HG02571 (cell line): Measurements from ENCODE around the gene TMEM59.
"Not testable (repeated sequence)": the region's sequence is repeated elsewhere in the genome, so short reads cannot be mapped to it uniquely, and the experiment has no call there.

Experiments
- ATAC-seq: cut with Tn5 transposase; IDR thresholded peaks from one replicate; pipeline ENCODE4 v1.9.1; 2021; ENCODE audit warnings: mild to moderate bottlenecking, moderate library complexity; ENCODE audit not compliant: unreplicated experiment

TMEM59 gene, protein sequence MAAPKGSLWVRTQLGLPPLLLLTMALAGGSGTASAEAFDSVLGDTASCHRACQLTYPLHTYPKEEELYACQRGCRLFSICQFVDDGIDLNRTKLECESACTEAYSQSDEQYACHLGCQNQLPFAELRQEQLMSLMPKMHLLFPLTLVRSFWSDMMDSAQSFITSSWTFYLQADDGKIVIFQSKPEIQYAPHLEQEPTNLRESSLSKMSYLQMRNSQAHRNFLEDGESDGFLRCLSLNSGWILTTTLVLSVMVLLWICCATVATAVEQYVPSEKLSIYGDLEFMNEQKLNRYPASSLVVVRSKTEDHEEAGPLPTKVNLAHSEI

DNA sequence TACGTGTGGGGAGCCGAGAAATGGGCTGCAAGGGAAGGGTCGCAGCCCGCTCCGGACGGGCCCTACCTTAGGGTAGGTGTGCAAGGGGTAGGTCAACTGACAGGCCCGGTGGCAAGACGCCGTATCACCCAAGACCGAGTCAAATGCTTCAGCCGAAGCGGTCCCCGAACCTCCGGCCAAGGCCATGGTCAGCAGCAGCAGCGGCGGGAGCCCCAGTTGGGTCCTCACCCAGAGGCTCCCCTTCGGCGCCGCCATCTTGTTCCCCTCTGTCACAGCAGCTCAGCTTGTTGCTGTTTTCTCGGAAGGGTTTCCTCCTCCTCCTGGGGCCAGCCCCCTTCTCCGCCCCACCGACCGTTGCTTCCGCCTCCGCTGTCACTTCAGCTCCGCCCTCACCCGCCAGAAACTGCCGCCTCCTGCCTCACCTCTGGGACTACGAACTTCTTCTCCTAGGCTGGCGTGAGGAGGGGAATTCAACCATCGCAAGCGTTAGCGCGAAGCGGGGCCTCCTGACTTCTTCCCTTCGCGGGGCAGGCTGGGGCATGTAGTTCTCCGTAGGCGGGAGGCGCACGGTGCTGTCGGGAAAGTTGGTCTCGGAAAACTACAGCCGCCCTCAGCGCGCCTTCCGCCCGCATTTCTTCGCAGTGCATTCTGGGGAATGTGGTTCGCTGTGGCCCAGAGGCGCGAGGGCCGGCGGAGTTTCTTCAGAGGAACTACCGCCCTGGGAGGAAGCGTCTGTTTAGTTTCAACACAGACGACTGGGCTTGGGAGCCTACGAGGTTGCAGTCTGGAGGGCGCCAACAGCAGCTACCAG is at the start of gene TMEM59, which contains the start of gene TCEANC2:
Gene TMEM59 (minus strand): TSS at position 271 of the 811 bp plus-strand sequence. CDS start 16 bp downstream, at position 255.
Gene TCEANC2 (plus strand): TSS at position 675 of the 811 bp plus-strand sequence. CDS start 815 bp downstream, outside the sequence.
- peak; percentile 92 for ATAC-seq

- no peak for ATAC-seq
These were observed 47.5 kb upstream of the TMEM59 start for GRCh38 chr1:54100500-54100899.

GRCh38 chr1:54099061-54099610 is 46.1 kb upstream of the TMEM59 start:
- no peak for ATAC-seq

- ATAC-seq, result no peak
These were observed 43.9 kb upstream of the TMEM59 start for GRCh38 chr1:54096877-54097240.

GRCh38 chr1:54096227-54096876 is 43.3 kb upstream of the TMEM59 start:
- ATAC-seq, result no peak

GRCh38 chr1:54095546-54096226 is 42.7 kb upstream of the TMEM59 start:
- no peak for ATAC-seq

DNA sequence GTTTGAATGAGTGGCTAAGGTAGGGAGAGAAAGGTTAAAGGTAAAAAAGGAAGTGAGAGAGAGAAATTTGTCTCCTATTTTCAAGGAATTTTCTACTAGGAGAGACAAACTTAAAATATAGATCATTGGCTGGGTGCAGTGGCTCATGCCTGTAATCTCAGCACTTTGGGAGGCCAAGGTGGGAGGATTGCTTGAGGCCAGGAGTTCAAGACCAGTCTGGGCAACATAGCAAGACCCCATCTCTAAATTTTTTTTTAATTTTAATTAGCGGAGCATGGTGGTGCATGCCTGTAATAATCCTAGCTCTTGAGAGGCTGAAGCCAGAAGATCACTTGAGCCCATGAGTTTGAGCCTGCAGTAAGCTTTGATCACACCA is 41.7 kb upstream of the TMEM59 start:
- ATAC-seq, result not testable (repeated sequence)

DNA sequence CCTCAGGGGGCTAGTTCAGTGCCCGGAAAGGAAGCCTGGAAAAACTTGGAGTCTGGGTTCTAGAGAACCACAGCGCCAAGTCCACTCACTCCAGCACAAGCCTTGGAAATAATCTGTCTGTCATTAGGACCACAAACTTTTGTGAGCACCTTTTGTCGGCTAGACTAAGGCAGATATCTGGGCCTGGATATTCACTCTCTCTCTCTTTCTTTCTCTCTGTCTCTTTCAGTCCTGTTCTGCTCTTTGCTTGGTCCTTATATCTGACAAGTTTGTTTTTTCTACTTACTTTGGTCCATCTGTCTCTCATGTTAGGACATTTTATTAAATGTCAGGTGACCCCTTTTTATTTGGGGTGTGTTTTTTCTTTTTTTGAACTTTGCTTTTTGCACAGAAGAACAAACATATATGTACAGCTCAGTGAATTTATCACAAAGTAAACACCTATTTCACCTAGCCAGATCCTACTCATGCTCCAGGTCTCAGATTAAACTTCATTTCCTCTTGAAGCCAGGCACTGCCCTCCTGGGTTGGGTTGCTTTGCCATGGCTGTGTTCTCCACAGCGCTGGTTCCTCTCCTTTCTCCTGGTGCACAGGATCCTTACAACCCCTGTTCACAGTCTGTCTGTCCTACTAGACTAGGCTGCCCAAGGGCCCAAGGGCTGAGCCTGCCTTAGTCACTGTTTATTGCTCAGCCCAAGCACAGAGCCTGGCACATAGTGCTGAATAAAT is 41.2 kb upstream of the TMEM59 start:
- ATAC-seq, result no peak

DNA sequence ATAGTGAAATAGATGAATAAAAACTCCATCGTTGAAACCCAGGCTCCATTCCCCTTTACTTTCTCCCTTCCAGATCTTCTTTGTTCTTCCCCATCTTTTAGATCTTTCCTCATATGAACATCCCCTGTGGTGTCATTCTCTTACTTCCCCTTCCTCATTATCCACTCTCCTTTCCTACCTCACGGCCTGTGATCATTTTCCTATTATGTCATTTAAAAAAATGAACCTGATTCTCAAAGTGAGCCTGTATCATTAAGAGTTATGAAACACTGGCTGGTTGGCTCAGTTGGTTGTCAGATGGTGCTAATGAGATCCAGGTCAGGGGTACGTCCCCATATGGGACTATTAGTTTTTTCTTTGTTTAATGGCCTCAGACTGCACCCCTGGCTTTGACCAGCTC is 38.7 kb upstream of the TMEM59 start:
- no peak for ATAC-seq

DNA sequence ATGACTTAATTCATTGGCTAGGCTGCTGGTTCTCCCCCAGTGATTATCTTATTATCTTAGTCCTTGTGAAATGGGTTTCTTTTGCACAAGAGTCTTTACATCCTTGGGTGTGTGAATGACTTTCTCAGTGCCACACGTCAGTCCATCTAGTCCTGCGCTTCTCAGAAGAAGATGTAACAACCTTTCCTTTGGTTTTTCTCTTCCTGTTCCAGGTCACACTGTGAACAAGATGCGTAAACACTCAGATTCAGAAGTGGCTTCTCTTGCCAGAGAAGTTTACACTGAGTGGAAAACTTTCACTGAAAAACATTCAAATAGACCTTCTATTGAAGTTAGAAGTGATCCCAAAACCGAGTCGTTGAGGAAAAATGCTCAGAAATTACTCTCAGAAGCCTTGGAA is 35.4 kb upstream of the TMEM59 start:
- no peak for ATAC-seq

DNA sequence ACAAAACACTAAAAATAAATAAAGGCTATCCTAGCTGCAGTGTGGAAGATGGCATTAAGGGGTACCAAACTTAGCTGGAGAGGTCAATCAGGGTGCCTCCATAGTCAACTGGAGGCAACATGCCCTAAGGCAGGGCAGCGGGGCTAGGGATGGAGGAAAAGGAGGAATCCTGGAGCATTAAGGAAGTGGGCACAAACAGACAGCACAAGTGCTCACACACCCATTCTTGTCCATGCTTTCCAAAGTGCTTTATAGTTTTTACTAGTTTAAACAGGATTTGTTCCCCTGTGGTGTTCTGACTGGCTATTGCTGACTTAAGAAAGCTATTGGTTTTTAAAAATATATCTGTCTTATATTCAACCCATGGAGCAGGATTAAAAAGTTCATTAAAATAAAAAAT is 33.8 kb upstream of the TMEM59 start:
- no peak for ATAC-seq

DNA sequence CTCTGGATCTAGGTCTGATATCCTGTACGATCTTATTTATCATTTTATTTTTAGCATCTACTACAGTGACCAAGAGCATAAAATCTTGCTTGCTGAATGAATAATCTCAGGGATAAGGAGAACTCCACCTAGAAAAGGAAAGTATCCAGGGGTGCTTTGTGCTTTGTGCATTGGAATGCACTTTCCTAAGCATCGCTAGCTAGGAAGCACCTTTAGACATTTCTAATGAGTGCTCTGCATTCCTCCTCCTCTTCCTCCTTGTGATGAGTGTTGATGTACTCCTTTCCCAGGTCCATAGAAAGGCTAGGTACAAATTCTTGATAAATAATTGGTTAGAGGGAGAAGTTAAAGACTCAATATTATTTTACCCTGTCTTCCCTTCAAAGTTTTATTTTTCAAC is 31.8 kb upstream of the TMEM59 start:
- no peak for ATAC-seq

- no peak for ATAC-seq
These were observed 28.6 kb upstream of the TMEM59 start for GRCh38 chr1:54081306-54082270.

GRCh38 chr1:54080598-54081049 is 27.6 kb upstream of the TMEM59 start:
- no peak for ATAC-seq

DNA sequence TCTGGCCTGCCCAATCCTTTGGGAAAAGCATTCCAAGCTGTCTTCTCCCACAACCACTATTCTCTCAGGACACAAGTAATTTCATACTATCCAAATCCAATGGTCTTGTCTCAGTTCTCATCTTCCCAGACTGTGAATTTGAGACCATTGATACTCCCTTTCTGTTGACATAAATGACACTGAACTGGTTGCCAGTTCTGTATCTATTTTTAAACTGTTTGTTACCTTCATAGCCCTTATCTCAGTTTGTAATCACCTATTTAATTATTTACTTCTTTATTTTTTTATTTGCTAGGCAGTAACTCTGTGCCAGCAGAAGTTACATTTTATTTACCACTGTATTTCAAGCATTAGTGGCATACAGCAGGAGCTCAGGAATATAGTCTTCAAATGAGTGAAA is 24.4 kb upstream of the TMEM59 start:
- ATAC-seq, result no peak

DNA sequence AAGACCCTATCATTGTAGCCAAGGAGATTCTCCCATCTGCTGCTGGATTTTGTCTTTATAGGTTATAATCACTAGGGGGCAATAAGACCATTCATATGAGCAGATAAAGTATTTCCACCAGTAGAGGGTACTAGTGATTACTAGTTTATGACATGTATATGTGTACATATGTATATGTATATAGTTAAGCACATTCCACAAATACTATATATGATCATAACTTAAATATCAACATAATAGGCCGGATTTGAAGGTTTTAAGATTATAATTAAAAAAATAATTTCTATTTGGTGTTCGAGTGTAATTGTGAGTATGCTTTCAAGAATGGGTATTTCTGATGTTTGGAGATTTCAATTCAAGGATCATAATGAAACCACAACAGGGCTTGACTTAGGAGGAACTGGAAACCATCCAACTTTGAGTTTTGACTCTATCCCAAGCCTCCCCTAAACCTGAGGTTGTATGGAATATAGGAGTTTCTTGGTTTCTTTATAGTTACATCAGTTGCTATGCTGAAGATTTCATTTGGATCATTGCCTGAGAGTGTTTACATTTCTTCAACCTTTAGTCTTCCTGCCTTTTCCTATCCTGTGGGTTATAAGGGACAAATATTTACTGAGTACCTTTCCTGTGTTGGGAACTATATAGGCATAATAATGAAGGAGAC is 17.3 kb upstream of the TMEM59 start:
- no peak for ATAC-seq

DNA sequence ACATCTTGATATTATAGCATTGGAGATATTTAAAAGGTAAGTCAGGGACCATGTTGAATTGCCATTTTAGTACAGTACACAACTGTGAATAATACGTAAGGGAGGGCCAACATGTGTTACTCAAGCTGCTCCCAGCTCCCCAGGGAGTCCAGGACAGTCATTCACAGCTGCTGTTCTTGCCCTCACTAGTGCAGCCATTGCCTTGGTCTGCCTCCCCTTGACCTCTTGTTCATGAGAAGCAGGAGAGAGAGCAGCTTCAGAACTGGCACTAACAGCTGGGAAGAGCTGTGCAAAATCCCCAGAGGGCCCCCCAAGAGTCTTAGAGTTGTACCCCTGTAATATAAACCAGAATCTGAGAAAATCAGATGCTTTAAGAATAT is 16.8 kb upstream of the TMEM59 start:
- ATAC-seq, result no peak

GRCh38 chr1:54064299-54064698 is 11.3 kb upstream of the TMEM59 start:
- ATAC-seq, result no peak

DNA sequence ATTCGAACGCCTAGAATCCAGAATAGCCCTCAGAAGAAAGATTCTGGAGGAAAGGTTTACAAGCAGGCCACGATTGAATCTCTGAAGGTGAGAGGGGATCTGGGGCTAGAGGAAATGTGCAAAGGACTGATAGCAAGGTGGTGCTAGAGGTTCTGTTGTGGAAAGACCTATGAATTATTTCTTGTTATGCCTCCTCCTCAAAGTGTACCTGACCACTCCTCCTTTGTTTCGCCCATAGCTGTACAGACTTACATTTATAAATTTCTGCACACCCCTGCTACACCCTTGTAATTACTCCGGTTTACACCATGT is 1.4 kb upstream of the TMEM59 start:
- ATAC-seq, result no peak
